ENCODE results near the gene RRP1. TPM values are rescaled to one million over a fixed set of nuclear protein-coding genes. Genes with fewer than 3 reads are reported as not detected.

Gene RRP1
- total and polyA plus RNA-seq, 9 of the 15 experiments (the other 6 are each of a cell fraction or from before 2014, with no cell fraction given), result 0.89 to 105 (median 51.6) TPM

DNA sequence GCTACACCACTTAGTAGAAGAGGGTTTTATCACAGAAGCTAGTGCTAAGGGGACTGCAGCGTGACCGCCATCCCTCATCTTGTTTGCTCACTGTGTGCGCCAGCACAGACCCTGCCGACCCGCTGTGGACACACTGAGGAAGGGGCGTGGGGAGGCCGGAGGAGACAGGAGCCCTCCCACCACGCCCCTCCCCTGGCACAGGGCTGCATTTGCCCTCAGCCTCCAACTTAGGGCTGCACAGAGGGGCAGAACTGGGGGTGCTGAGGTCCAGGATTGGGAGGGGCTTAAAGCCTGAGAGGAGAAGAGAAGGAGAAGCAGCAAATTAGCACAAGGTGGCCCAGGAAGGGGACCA is 37.2 kb downstream of the RRP1 start:
- DNase-seq (ENCODE audit: extremely low read depth in 1 of 4, low spot score in 3 of 4) (no peak), ATAC-seq (no peak), FAIRE-seq (no peak)
- H3K4me2 ChIP-seq (ENCODE audit: insufficient read depth, low read length), result no peak overlapping the region
- BruUV-seq (replicated peaks), result no TSS peak
- no peaks in the 10 kb centered on the region for H3K79me2 ChIP-seq (ENCODE audit: control insufficient read depth, insufficient read depth, low read length)
- H3K27ac ChIP-seq (ENCODE audit: extremely low read depth, low read depth, low read length), result no peak overlapping the region
- no peaks in the 10 kb centered on the region for H3K27me3 ChIP-seq (ENCODE audit: control insufficient read depth in 2 of 2, insufficient read depth in 2 of 2, low read length in 2 of 2)
- POLR2A ChIA-PET, result interaction anchor here (0.6 to 2.1 kb wide), 9 partner anchors 8 to 924 kb away, joined by 3 to 7 read pairs (median 3); no protein-coding TSS in a partner anchor
- H3K4me3 ChIP-seq, result no peak overlapping the region
- in situ Hi-C loops (cut with MboI), result no loop called here
- no peaks in the 10 kb centered on the region for H3K9me1 ChIP-seq (ENCODE audit: control insufficient read depth, insufficient read depth, low read length)
- H4K20me1 ChIP-seq (replicated peaks; ENCODE audit: control insufficient read depth, insufficient read depth, low read length), result peaks cover 5% of the 10 kb centered on the region; the same call in 1 of the 2 replicates
- H3K9me3 ChIP-seq (replicated peaks; ENCODE audit: control insufficient read depth, insufficient read depth, low read depth, low read length), result no peaks in the 10 kb centered on the region
- H3K9ac ChIP-seq (ENCODE audit: insufficient read depth in 1 of 2, low read depth in 2 of 2, low read length in 2 of 2), result peak overlapping the region in 1 of 2 experiments; percentile 75; a peak in 2 of 4 replicates
- intact Hi-C loops (cut with micrococcal nuclease), result no loop called here
- CTCF ChIA-PET (ENCODE audit: low intra/inter-chr PET ratio), result no interaction called here
- H3K4me1 ChIP-seq (replicated peaks in 1 of 2; ENCODE audit: control insufficient read depth in 2 of 2, insufficient read depth in 2 of 2, low read length in 2 of 2), result peaks cover 19 to 55% of the 10 kb centered on the region in 2 experiments
- peak overlapping the region; percentile 2; the same call in 1 of the 2 replicates for H2AFZ ChIP-seq (ENCODE audit: low read depth, low read length)
- 60% methylated on average over 8 of the region's 8 CpGs for WGBS (ENCODE audit: insufficient coverage, low coverage, missing lambda C conversion rate)
- H3K36me3 ChIP-seq (ENCODE audit: control insufficient read depth, insufficient read depth, low read length), result no peaks in the 10 kb centered on the region
- TF ChIP-seq NRF1 (conservative IDR thresholded peaks at IDR 0.05 in 1 of 2, IDR thresholded peaks at IDR 0.05 in 1 of 2) (no peak), U2AF1 (optimal IDR thresholded peaks at IDR 0.05; ENCODE audit: low read depth, low read length) (no peak), PML (IDR thresholded peaks at IDR 0.05; ENCODE audit: low read length) (no peak), TAL1 (IDR thresholded peaks at IDR 0.05) (no peak), MIER1 (IDR thresholded peaks at IDR 0.05; ENCODE audit: low read depth) (no peak), SIX5 (IDR thresholded peaks at IDR 0.05; ENCODE audit: borderline replicate concordance in 1 of 2, insufficient read depth in 1 of 2, low read depth in 1 of 2, low read length in 2 of 2) (no peak), DPF2 (IDR thresholded peaks at IDR 0.05) (no peak), NFYB (IDR thresholded peaks at IDR 0.05; ENCODE audit: extremely low read depth, insufficient read length) (no peak), ZFP36 (IDR thresholded peaks at IDR 0.05; ENCODE audit: low read depth, low read length, partially characterized antibody) (no peak), POLR2G (IDR thresholded peaks at IDR 0.05; ENCODE audit: low read depth, low read length) (peak; percentile 61), BCL6 (CRISPR knock-in tag; IDR thresholded peaks at IDR 0.05) (no peak), ZNF174 (CRISPR knock-in tag; IDR thresholded peaks at IDR 0.05) (no peak)
- TF ChIP-seq, protein P1, sequence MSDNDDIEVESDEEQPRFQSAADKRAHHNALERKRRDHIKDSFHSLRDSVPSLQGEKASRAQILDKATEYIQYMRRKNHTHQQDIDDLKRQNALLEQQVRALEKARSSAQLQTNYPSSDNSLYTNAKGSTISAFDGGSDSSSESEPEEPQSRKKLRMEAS (CRISPR knock-in tag; IDR thresholded peaks at IDR 0.05), result 0 out of 2 replicates have a peak, but pooled peaks have one; percentile 45
- TF ChIP-seq, protein P2, sequence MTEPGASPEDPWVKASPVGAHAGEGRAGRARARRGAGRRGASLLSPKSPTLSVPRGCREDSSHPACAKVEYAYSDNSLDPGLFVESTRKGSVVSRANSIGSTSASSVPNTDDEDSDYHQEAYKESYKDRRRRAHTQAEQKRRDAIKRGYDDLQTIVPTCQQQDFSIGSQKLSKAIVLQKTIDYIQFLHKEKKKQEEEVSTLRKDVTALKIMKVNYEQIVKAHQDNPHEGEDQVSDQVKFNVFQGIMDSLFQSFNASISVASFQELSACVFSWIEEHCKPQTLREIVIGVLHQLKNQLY (CRISPR knock-in tag; conservative IDR thresholded peaks at IDR 0.05), result no peak
- TF ChIP-seq, protein P3, sequence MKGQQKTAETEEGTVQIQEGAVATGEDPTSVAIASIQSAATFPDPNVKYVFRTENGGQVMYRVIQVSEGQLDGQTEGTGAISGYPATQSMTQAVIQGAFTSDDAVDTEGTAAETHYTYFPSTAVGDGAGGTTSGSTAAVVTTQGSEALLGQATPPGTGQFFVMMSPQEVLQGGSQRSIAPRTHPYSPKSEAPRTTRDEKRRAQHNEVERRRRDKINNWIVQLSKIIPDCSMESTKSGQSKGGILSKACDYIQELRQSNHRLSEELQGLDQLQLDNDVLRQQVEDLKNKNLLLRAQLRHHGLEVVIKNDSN (CRISPR knock-in tag; IDR thresholded peaks at IDR 0.05), result peak; percentile 28; the same call in 1 of the 2 replicates
- TF ChIP-seq, protein P4, sequence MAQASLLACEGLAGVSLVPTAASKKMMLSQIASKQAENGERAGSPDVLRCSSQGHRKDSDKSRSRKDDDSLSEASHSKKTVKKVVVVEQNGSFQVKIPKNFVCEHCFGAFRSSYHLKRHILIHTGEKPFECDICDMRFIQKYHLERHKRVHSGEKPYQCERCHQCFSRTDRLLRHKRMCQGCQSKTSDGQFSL (CRISPR knock-in tag; IDR thresholded peaks at IDR 0.05), result 0 out of 2 replicates have a peak, but pooled peaks have one; percentile 29
- TF ChIP-seq, protein P4 (tag; IDR thresholded peaks at IDR 0.05), result no peak

Data from K562 (cell line).